WTC11 (cell line): ENCODE measurements around the gene SHROOM1. TPM values are rescaled to one million over a fixed set of nuclear protein-coding genes. Genes with fewer than 3 reads are reported as not detected.
A peak's percentile ranks its signal among the peaks of the same experiment; 100 is the strongest.

Source experiments
- ATAC-seq: fragments of 200-7000 bp; cut with Tn5 transposase; 2 replicates; pipeline ENCODE4 v1.10.0; 2021; ENCODE audit warnings: mild to moderate bottlenecking, moderate library complexity
- CTCF ChIA-PET: fragments of 300-600 bp; sonication (Branson Sonifier 250); formaldehyde crosslinking; loops from one replicate; lab custom pipeline; 2021; ENCODE audit warnings: antibody characterized with exemption; lab: Charles Lee
- POLR2A ChIA-PET: fragments of 350-600 bp; sonication (Branson Sonifier 250); formaldehyde crosslinking; loops from one replicate; lab custom pipeline; 2021; ENCODE audit warnings: antibody characterized with exemption; lab: Charles Lee
- DNase-seq: peaks from one replicate; pipeline ENCODE4 v3.0.0; 2021; ENCODE audit warnings: low spot score
- H3K27ac Mint-ChIP-seq: 2 replicates; pipeline ENCODE4 v1.8.0; 2021; ENCODE audit warnings: mixed read lengths
- H3K27me3 Mint-ChIP-seq: 2 replicates; pipeline ENCODE4 v1.8.0; 2021; ENCODE audit warnings: low read depth, mild to moderate bottlenecking, moderate library complexity, mixed read lengths
- H3K36me3 Mint-ChIP-seq: 2 replicates; pipeline ENCODE4 v1.8.0; 2021; ENCODE audit warnings: mixed read lengths
- H3K4me1 Mint-ChIP-seq: 2 replicates; pipeline ENCODE4 v1.8.0; 2022; ENCODE audit warnings: mixed read lengths
- H3K4me3 Mint-ChIP-seq: 2 replicates; pipeline ENCODE4 v1.8.0; 2021; ENCODE audit warnings: mild to moderate bottlenecking, moderate library complexity, mixed read lengths
- H3K9me3 Mint-ChIP-seq: 2 replicates; pipeline ENCODE4 v1.8.0; 2021; ENCODE audit warnings: mixed read lengths
- ARID4B ChIP-seq: sonication (generic); formaldehyde crosslinking; IDR thresholded peaks from 2 replicates; pipeline ENCODE4 v1.8.0; 2023; ENCODE audit warnings: missing genetic modification reagents, mild to moderate bottlenecking, borderline replicate concordance
- ATF6 ChIP-seq: sonication (generic); formaldehyde crosslinking; IDR thresholded peaks from 2 replicates; pipeline ENCODE4 v1.8.1; 2023; ENCODE audit warnings: mild to moderate bottlenecking, missing genetic modification reagents
- CDX4 ChIP-seq: fragments of 250-450 bp; sonication (Bioruptor Pico); IDR thresholded peaks from 2 replicates; pipeline ENCODE4 v1.9.0; 2021; ENCODE audit warnings: moderate library complexity, mild to moderate bottlenecking, inconsistent platforms, borderline replicate concordance
- E2F1 ChIP-seq: sonication (generic); formaldehyde crosslinking; IDR thresholded peaks from 2 replicates; pipeline ENCODE4 v1.8.0; 2022; ENCODE audit warnings: mild to moderate bottlenecking, missing genetic modification reagents
- EMX1 ChIP-seq: fragments of 250-450 bp; sonication (Bioruptor Pico); IDR thresholded peaks from 2 replicates; pipeline ENCODE4 v1.8.0; 2021; ENCODE audit warnings: mild to moderate bottlenecking
- FOXJ3 ChIP-seq: sonication (generic); formaldehyde crosslinking; IDR thresholded peaks from 2 replicates; pipeline ENCODE4 v1.9.0; 2021; ENCODE audit warnings: missing genetic modification reagents, mild to moderate bottlenecking, borderline replicate concordance
- FOXP1 ChIP-seq: sonication (generic); formaldehyde crosslinking; IDR thresholded peaks from 2 replicates; pipeline ENCODE4 v1.8.0; 2022; ENCODE audit warnings: missing genetic modification reagents, mild to moderate bottlenecking, moderate library complexity, borderline replicate concordance
- FOXP4 ChIP-seq: sonication (generic); formaldehyde crosslinking; IDR thresholded peaks from 2 replicates; pipeline ENCODE4 v1.8.0; 2022; ENCODE audit warnings: mild to moderate bottlenecking, missing genetic modification reagents
- IRF1 ChIP-seq: sonication (generic); formaldehyde crosslinking; IDR thresholded peaks from 2 replicates; pipeline ENCODE4 v1.8.0; 2023; ENCODE audit warnings: missing genetic modification reagents
- IRF2 ChIP-seq: sonication (generic); formaldehyde crosslinking; IDR thresholded peaks from 2 replicates; pipeline ENCODE4 v1.8.0; 2022; ENCODE audit warnings: low read depth, missing genetic modification reagents, borderline replicate concordance
- JAZF1 ChIP-seq: fragments of 250-450 bp; sonication (Bioruptor Pico); IDR thresholded peaks from 2 replicates; pipeline ENCODE4 v1.9.0; 2021; ENCODE audit warnings: moderate library complexity, mild to moderate bottlenecking, inconsistent platforms
- KAT7 ChIP-seq: sonication (generic); formaldehyde crosslinking; IDR thresholded peaks from 2 replicates; pipeline ENCODE4 v1.8.1; 2023; ENCODE audit warnings: missing genetic modification reagents, mild to moderate bottlenecking, borderline replicate concordance
- MXD4 ChIP-seq: fragments of 250-450 bp; sonication (Bioruptor Pico); IDR thresholded peaks from 2 replicates; pipeline ENCODE4 v1.8.0; 2021; ENCODE audit warnings: mild to moderate bottlenecking, moderate library complexity, borderline replicate concordance
- PREB ChIP-seq: sonication (generic); formaldehyde crosslinking; IDR thresholded peaks from 2 replicates; pipeline ENCODE4 v1.8.1; 2022; ENCODE audit warnings: mild to moderate bottlenecking, missing genetic modification reagents, moderate library complexity, borderline replicate concordance
- RORB ChIP-seq: fragments of 250-450 bp; sonication (Bioruptor Pico); IDR thresholded peaks from 2 replicates; pipeline ENCODE4 v1.9.0; 2021; ENCODE audit warnings: mild to moderate bottlenecking
- TEAD4 ChIP-seq: sonication (generic); formaldehyde crosslinking; IDR thresholded peaks from 2 replicates; pipeline ENCODE4 v1.8.0; 2022; ENCODE audit warnings: mild to moderate bottlenecking, missing genetic modification reagents
- ZMAT4 ChIP-seq: fragments of 250-450 bp; sonication (Bioruptor Pico); IDR thresholded peaks from 2 replicates; pipeline ENCODE4 v1.9.0; 2021; ENCODE audit warnings: mild to moderate bottlenecking
- ZNF138 ChIP-seq: sonication (generic); formaldehyde crosslinking; conservative IDR thresholded peaks from 2 replicates; pipeline ENCODE4 v1.8.1; 2022; ENCODE audit warnings: mild to moderate bottlenecking, moderate library complexity, missing genetic modification reagents
- ZNF263 ChIP-seq: sonication (generic); formaldehyde crosslinking; IDR thresholded peaks from 2 replicates; pipeline ENCODE4 v1.8.1; 2022; ENCODE audit warnings: low read depth, mild to moderate bottlenecking, moderate library complexity, missing genetic modification reagents
- ZNF416 ChIP-seq: fragments of 250-450 bp; sonication (Bioruptor Pico); IDR thresholded peaks from 2 replicates; pipeline ENCODE4 v1.9.0; 2021; ENCODE audit warnings: mild to moderate bottlenecking, inconsistent platforms
- total RNA-seq: library from RNA; stranded (reverse); gene quantifications from 3 replicates; pipeline ENCODE4 v1.2.3, GENCODE V29; 2021

SHROOM1 gene
- total RNA-seq, 1 experiment from 2014 or later, result 8.1 TPM

- no peak for TF ChIP-seq ZMAT4 (CRISPR knock-in tag)
- no peak for TF ChIP-seq RORB (CRISPR knock-in tag)
- TF ChIP-seq IRF2 (CRISPR knock-in tag), result no peak
- no peak for TF ChIP-seq ZNF138
- TF ChIP-seq TEAD4, result no peak
- TF ChIP-seq FOXJ3 (CRISPR knock-in tag), result no peak
- no peak for TF ChIP-seq KAT7 (CRISPR knock-in tag)
- no peak for TF ChIP-seq CDX4
- TF ChIP-seq FOXP1, result peak; percentile 78; the same call in 1 of the 2 replicates
- no peak for TF ChIP-seq PREB (CRISPR knock-in tag)
- TF ChIP-seq E2F1 (CRISPR knock-in tag), result no peak
Measured at GRCh38 chr5:132777209-132778069, 53.0 kb downstream of the SHROOM1 start, which contains the start of gene SEPTIN8 (continued).

GRCh38 chr5:132776938-132777208 is 53.6 kb downstream of the SHROOM1 start:
- H3K27ac Mint-ChIP-seq, result no peak overlapping the region
- ATAC-seq, result no peak; the same call in 1 of the 2 replicates
- ChIA-PET CTCF (interaction anchor here (0.6 to 4.5 kb wide), 8 partner anchors 22 to 250 kb away, joined by 3 to 26 read pairs (median 9); partner anchors contain the start of gene CCNI2), POLR2A (interaction anchor here (0.6 kb wide), 1 partner anchor 131 kb away, joined by 3 read pairs; no protein-coding TSS in a partner anchor)
- no peak for DNase-seq
- no peaks in the 10 kb centered on the region for H3K9me3 Mint-ChIP-seq
- peaks cover 29% of the 10 kb centered on the region for H3K4me1 Mint-ChIP-seq
- peaks cover 50% of the 10 kb centered on the region for H3K27me3 Mint-ChIP-seq
- H3K36me3 Mint-ChIP-seq, result no peaks in the 10 kb centered on the region
- H3K4me3 Mint-ChIP-seq, result no peak overlapping the region
- TF ChIP-seq ZNF416 (CRISPR knock-in tag) (no peak), PREB (CRISPR knock-in tag) (no peak), MXD4 (CRISPR knock-in tag) (no peak), ATF6 (CRISPR knock-in tag) (no peak), ZNF263 (CRISPR knock-in tag) (no peak), IRF1 (CRISPR knock-in tag) (no peak), FOXP4 (CRISPR knock-in tag) (no peak), JAZF1 (CRISPR knock-in tag) (no peak), EMX1 (CRISPR knock-in tag) (no peak), ARID4B (CRISPR knock-in tag) (no peak)
